Epithelial cell of proximal tubule (primary cell): ENCODE measurements around the gene DSG1. TPM values are rescaled to one million over a fixed set of nuclear protein-coding genes. Genes with fewer than 3 reads are reported as not detected.

Experiments used
- DNase-seq: peaks from one replicate; pipeline ENCODE4 v3.0.0-alpha.2; 2011; ENCODE audit warnings: low read depth
- H3K4me3 ChIP-seq: 2 replicates; pipeline ENCODE4 v1.5.1; 2011; ENCODE audit warnings: low read depth, mild to moderate bottlenecking, low read length
- CTCF ChIP-seq: conservative IDR thresholded peaks from 2 replicates; pipeline ENCODE4 v1.5.1; 2012; ENCODE audit warnings: low read depth, mild to moderate bottlenecking, low read length
- total RNA-seq: library from RNA; depleted of rRNA; stranded (reverse); fragments of >200 nt; gene quantifications from 2 replicates; pipeline ENCODE4 v1.2.3, GENCODE V29; 2015

The DSG1 gene
- total RNA-seq, 1 donor from 2014 or later, result not detected

GRCh38 chr18:31403409-31403808, 85.4 kb downstream of the DSG1 start:
- DNase-seq, result no peak
- H3K4me3 ChIP-seq, result no peak overlapping the region
- TF ChIP-seq CTCF, result no peak

Other genes starting within 250 kb of the DSG1 start
- gene DSC2, start 215.7 kb upstream of the DSG1 start, total RNA-seq, result 12.2 and 19.6 TPM in 2 replicates
- gene DSC1, start 155.3 kb upstream of the DSG1 start, total RNA-seq, result not detected in 2 replicates
- not detected in 2 replicates for gene DSG4, start 58.6 kb downstream of the DSG1 start, total RNA-seq
- gene DSG3, start 129.6 kb downstream of the DSG1 start, total RNA-seq, result not detected in 2 replicates
- gene DSG2, start 180.0 kb downstream of the DSG1 start, total RNA-seq, result 58.8 and 62.1 TPM in 2 replicates